HCT116 (cell line): ENCODE results near the gene LCN6. TPM values are rescaled to one million over a fixed set of nuclear protein-coding genes. Genes with fewer than 3 reads are reported as not detected.
A peak's percentile ranks its signal among the peaks of the same experiment; 100 is the strongest.

Experiments used
- ATAC-seq: fragments of 200-7000 bp; cut with Tn5 transposase; 2 replicates; pipeline ENCODE4 v1.9.1; 2020; ENCODE audit warnings: mild to moderate bottlenecking, moderate library complexity
- BruUV-seq: library from RNA; stranded (reverse); fragments of 400-500 nt; replicated peaks from 2 replicates; lab custom pipeline; 2021; lab: Mats Ljungman, UMichigan
- CTCF ChIA-PET: fragments of 300-600 bp; sonication (Branson Sonifier 250); formaldehyde crosslinking; loops from one replicate; lab custom pipeline; 2021; ENCODE audit warnings: antibody characterized with exemption; lab: Charles Lee
- POLR2A ChIA-PET: fragments of 300-600, 350-600 bp; sonication (Branson Sonifier 250); formaldehyde crosslinking; loops from one replicate; lab custom pipeline; 2021; ENCODE audit warnings: antibody characterized with exemption; lab: Charles Lee
- RAD21 ChIA-PET, 2 experiments: fragments of 300-600 bp; sonication (Branson Sonifier 250); formaldehyde crosslinking; loops; one replicate each; lab custom pipeline; 2023; ENCODE audit warnings: low total read pairs in 2 of 2; ENCODE audit not compliant: uncharacterized antibody in 2 of 2, unreplicated experiment in 2 of 2, low non-redundant PET in 1 of 2; lab: Charles Lee
- DNase-seq: peaks from one replicate; pipeline ENCODE4 v3.0.0-alpha.2; 2010; ENCODE audit warnings: low read depth, low spot score
- H2AFZ ChIP-seq: fragments of 200-600 bp; shearing (Covaris generic), sonication (generic); 2 replicates; pipeline ENCODE4 v1.6.1; 2017; ENCODE audit warnings: low read depth, mixed run types, mixed read lengths, antibody characterized with exemption, low read length; ENCODE audit not compliant: poor library complexity, severe bottlenecking
- H3K27ac ChIP-seq: 2 replicates; pipeline ENCODE4 v1.5.1; 2012; ENCODE audit warnings: low read depth, low read length
- H3K27me3 ChIP-seq: fragments of 200-600 bp; sonication (generic); 2 replicates; pipeline ENCODE4 v1.6.1; 2016; ENCODE audit warnings: mixed run types, low read length, mixed read lengths; ENCODE audit not compliant: insufficient read depth
- H3K36me3 ChIP-seq, 2 experiments: fragments of 200-500 bp in 1 of 2; fragments of 200-600 bp in 1 of 2; sonication (Bioruptor generic) in 1 of 2; sonication (generic) in 1 of 2; 2 replicates each; pipeline versions ENCODE4 v1.5.1 to v1.6.1; 2014 to 2016; ENCODE audit warnings: low read length in 2 of 2, inconsistent platforms in 1 of 2, mixed read lengths in 1 of 2, mixed run types in 1 of 2; ENCODE audit not compliant: insufficient read depth in 2 of 2, control insufficient read depth in 1 of 2
- H3K4me1 ChIP-seq, 2 experiments: fragments of 200-600 bp in 1 of 2; sonication (generic) in 1 of 2; 2 replicates each; pipeline versions ENCODE4 v1.5.1 to v1.6.1; 2012 to 2017; ENCODE audit warnings: low read length in 2 of 2, inconsistent platforms in 1 of 2, mild to moderate bottlenecking in 1 of 2, mixed read lengths in 1 of 2, mixed run types in 1 of 2, moderate library complexity in 1 of 2; ENCODE audit not compliant: insufficient read depth in 2 of 2, control insufficient read depth in 1 of 2
- H3K4me2 ChIP-seq: fragments of 200-600 bp; sonication (generic); 2 replicates; pipeline ENCODE4 v1.6.1; 2017; ENCODE audit warnings: mixed run types, low read length, mixed read lengths
- H3K4me3 ChIP-seq, 2 experiments: fragments of 200-600 bp in 1 of 2; sonication (generic) in 1 of 2; replicated peaks in 1 of 2; 2 replicates each; pipeline ENCODE4 v1.5.1; 2011 to 2016; ENCODE audit warnings: low read length in 2 of 2, control low read depth in 1 of 2, low read depth in 1 of 2, mild to moderate bottlenecking in 1 of 2, mixed read lengths in 1 of 2, mixed run types in 1 of 2
- H3K79me2 ChIP-seq: fragments of 200-600 bp; sonication (generic); 2 replicates; pipeline ENCODE4 v1.6.1; 2017; ENCODE audit warnings: mild to moderate bottlenecking, mixed run types, low read length, moderate library complexity, mixed read lengths; ENCODE audit not compliant: insufficient read depth
- H3K9ac ChIP-seq: fragments of 200-600 bp; sonication (generic); 2 replicates; pipeline ENCODE4 v1.6.1; 2016; ENCODE audit warnings: low read length, mixed read lengths
- H3K9me2 ChIP-seq: fragments of 200-600 bp; sonication (generic), shearing (Covaris generic); 2 replicates; pipeline ENCODE4 v1.6.1; 2017; ENCODE audit warnings: mixed run types, mild to moderate bottlenecking, moderate library complexity; ENCODE audit not compliant: insufficient read depth
- H3K9me3 ChIP-seq, 2 experiments: fragments of 200-500 bp in 1 of 2; fragments of 200-600 bp in 1 of 2; sonication (Bioruptor generic) in 1 of 2; sonication (generic) in 1 of 2; 2 replicates each; pipeline ENCODE4 v1.6.1; 2014 to 2017; ENCODE audit warnings: low read length in 2 of 2, mixed read lengths in 2 of 2, inconsistent platforms in 1 of 2, low read depth in 1 of 2, mild to moderate bottlenecking in 1 of 2, mixed run types in 1 of 2, moderate library complexity in 1 of 2; ENCODE audit not compliant: control insufficient read depth in 1 of 2, insufficient read depth in 1 of 2
- H4K20me1 ChIP-seq: fragments of 200-600 bp; sonication (generic), shearing (Covaris generic); 2 replicates; pipeline ENCODE4 v1.6.1; 2017; ENCODE audit warnings: mixed run types, mild to moderate bottlenecking, moderate library complexity; ENCODE audit not compliant: insufficient read depth
- ATF3 ChIP-seq: IDR thresholded peaks from 2 replicates; pipeline ENCODE4 v1.6.1; 2012
- CTCF ChIP-seq, 3 experiments: fragments of 200-600 bp in 1 of 3; sonication (generic) in 1 of 3; IDR thresholded peaks in 2 of 3; conservative IDR thresholded peaks in 1 of 3; 2 replicates each; pipeline ENCODE4 v1.5.1; 2012 to 2017; ENCODE audit warnings: low read depth in 2 of 3, low read length in 2 of 3, antibody characterized with exemption in 1 of 3, borderline replicate concordance in 1 of 3, control low read depth in 1 of 3, mild to moderate bottlenecking in 1 of 3, mixed read lengths in 1 of 3, mixed run types in 1 of 3, moderate library complexity in 1 of 3; ENCODE audit not compliant: insufficient read depth in 1 of 3
- EGR1 ChIP-seq: IDR thresholded peaks from 2 replicates; pipeline ENCODE4 v1.6.1; 2012; ENCODE audit warnings: low read depth
- ELF1 ChIP-seq: IDR thresholded peaks from 2 replicates; pipeline ENCODE4 v1.6.1; 2012; ENCODE audit warnings: low read depth, borderline replicate concordance
- EZH2 ChIP-seq: fragments of 200-600 bp; sonication (generic); IDR thresholded peaks from 2 replicates; pipeline ENCODE4 v1.6.1; 2017; ENCODE audit warnings: antibody characterized with exemption, mixed run types
- FOSL1 ChIP-seq: IDR thresholded peaks from 2 replicates; pipeline ENCODE4 v1.6.1; 2012; ENCODE audit warnings: low read depth
- JUND ChIP-seq: IDR thresholded peaks from 2 replicates; pipeline ENCODE4 v1.6.1; 2012
- POLR2A ChIP-seq: IDR thresholded peaks from 2 replicates; pipeline ENCODE4 v1.7.0; 2011; ENCODE audit warnings: borderline replicate concordance; ENCODE audit not compliant: insufficient read depth, insufficient read length; ENCODE audit errors: extremely low read depth
- RAD21 ChIP-seq: IDR thresholded peaks from 2 replicates; pipeline ENCODE4 v1.6.1; 2012; ENCODE audit warnings: low read depth, mild to moderate bottlenecking
- SIN3A ChIP-seq: IDR thresholded peaks from 2 replicates; pipeline ENCODE4 v1.6.1; 2012; ENCODE audit warnings: low read depth
- TCF7L2 ChIP-seq: IDR thresholded peaks from 2 replicates; pipeline ENCODE4 v1.7.0; 2011; ENCODE audit warnings: borderline replicate concordance, inconsistent platforms; ENCODE audit not compliant: insufficient read depth, insufficient read length; ENCODE audit errors: extremely low read depth
- YY1 ChIP-seq: IDR thresholded peaks from 2 replicates; pipeline ENCODE4 v1.6.1; 2011; ENCODE audit warnings: low read length, low read depth, moderate library complexity, mild to moderate bottlenecking; ENCODE audit not compliant: insufficient replicate concordance; ENCODE audit errors: extremely low read depth
- ZBTB33 ChIP-seq: IDR thresholded peaks from 2 replicates; pipeline ENCODE4 v1.6.1; 2011; ENCODE audit warnings: mild to moderate bottlenecking, low read length, moderate library complexity; ENCODE audit not compliant: insufficient replicate concordance; ENCODE audit errors: extremely low read depth
- ZFX ChIP-seq: fragments of 450-650 bp; IDR thresholded peaks from 2 replicates; pipeline ENCODE4 v1.6.1; 2017
- intact Hi-C: fragments of 100-400 bp; cut with micrococcal nuclease; formaldehyde crosslinking; loops from 2 replicates; pipeline ENCODE4 v1.10.0; 2022
- total RNA-seq: library from RNA; stranded (reverse); gene quantifications from one replicate; pipeline ENCODE4 v1.2.1, GENCODE V29; 2021; ENCODE audit not compliant: unreplicated experiment

Gene LCN6
- total RNA-seq, 1 experiment from 2014 or later, result not detected

GRCh38 chr9:136700959-136701667, 47.2 kb downstream of the LCN6 start:
- BruUV-seq, result no TSS peak
- Histone ChIP-seq H3K9me3 (no peaks in the 10 kb centered on the region), H3K79me2 (no peaks in the 10 kb centered on the region), H3K9me2 (no peaks in the 10 kb centered on the region), H3K9ac (no peak overlapping the region), H2AFZ (no peak overlapping the region), H3K27ac (no peak overlapping the region), H3K27me3 (no peaks in the 10 kb centered on the region)
- CTCF ChIA-PET, result no interaction called here
- no peak for TF ChIP-seq JUND
- TF ChIP-seq POLR2A, result no peak
- TF ChIP-seq ATF3, result no peak
- TF ChIP-seq, all 23 proteins: peak for 0
- Histone ChIP-seq H3K4me1 (peaks cover 5 to 35% of the 10 kb centered on the region in 2 experiments), H3K4me3 (no peak overlapping the region), H4K20me1 (no peaks in the 10 kb centered on the region), H3K36me3 (no peaks in the 10 kb centered on the region), H3K4me2 (no peak overlapping the region)
- ChIA-PET POLR2A (no interaction called here), RAD21 (no interaction called here)
- intact Hi-C loops, result no loop called here
- DNase-seq (no peak), ATAC-seq (no peak)

GRCh38 chr9:136700304-136700703, 48.0 kb downstream of the LCN6 start:
- no TSS peak for BruUV-seq
- Histone ChIP-seq H4K20me1 (no peaks in the 10 kb centered on the region), H3K9me3 (no peaks in the 10 kb centered on the region), H3K27me3 (no peaks in the 10 kb centered on the region), H3K4me1 (peaks cover 13 to 41% of the 10 kb centered on the region in 2 experiments), H3K36me3 (no peaks in the 10 kb centered on the region), H2AFZ (no peak overlapping the region), H3K4me2 (peak overlapping the region; percentile 32; the same call in 1 of the 2 replicates), H3K27ac (no peak overlapping the region), H3K79me2 (no peaks in the 10 kb centered on the region), H3K9me2 (no peaks in the 10 kb centered on the region), H3K4me3 (no peak overlapping the region), H3K9ac (no peak overlapping the region)
- ATAC-seq (no peak), DNase-seq (no peak)
- intact Hi-C loops, result no loop called here
- ChIA-PET RAD21 (no interaction called here), POLR2A (no interaction called here), CTCF (no interaction called here)
- TF ChIP-seq SIN3A (no peak), TCF7L2 (no peak), FOSL1 (no peak), CTCF (IDR thresholded peaks at IDR 0.05 in 2 of 3, conservative IDR thresholded peaks at IDR 0.05 in 1 of 3; ENCODE audit: borderline replicate concordance in 1 of 3, insufficient read depth in 1 of 3, low read depth in 2 of 3, low read length in 2 of 3) (no peak), POLR2A (no peak), YY1 (no peak), ELF1 (no peak), RAD21 (no peak), EGR1 (no peak), EZH2 (no peak), ZBTB33 (no peak), ZFX (no peak)
